Measurements from ENCODE around the gene FDXR. TPM values are rescaled to one million over a fixed set of nuclear protein-coding genes. Genes with fewer than 3 reads are reported as not detected.

FDXR gene
- polyA plus RNA-seq (2013, experiment 1 of 2), result 6.1 TPM
- 6.1 TPM for polyA plus RNA-seq (2013, experiment 2 of 2)

DNA sequence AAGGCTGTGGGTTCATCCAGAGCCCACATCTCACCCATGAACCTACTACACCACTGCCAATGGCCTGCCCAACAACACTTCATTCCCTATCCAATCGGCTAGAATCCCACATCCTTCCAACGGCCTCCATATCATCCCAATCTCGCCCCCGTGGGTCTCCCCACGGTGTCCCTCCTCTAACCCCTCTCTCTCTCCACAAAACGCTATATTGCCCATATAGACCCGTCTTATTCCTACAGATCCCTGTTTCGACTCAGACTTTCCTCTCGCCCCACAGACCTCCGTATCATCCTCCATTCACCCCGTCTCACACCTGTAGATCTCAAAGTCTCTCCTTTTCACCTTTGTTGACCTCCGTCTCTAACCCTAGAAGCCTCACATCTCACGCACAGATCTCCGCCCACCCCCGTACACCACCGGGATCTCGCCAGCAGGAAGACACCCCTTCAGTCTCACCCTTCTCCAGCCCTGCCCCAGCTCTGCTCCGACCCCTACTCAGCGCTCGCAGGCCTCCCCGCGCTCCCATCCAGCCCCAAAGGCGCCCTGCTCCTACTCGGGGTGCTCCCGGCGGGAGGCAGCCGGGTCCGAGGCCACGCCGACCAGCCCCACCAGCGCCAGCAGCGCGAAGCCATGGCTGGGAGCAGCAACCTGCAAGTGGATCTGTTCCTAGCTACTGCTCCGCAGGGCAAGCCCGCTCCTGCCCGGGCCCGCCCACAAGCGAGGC, at the start of gene FDXR:
Gene FDXR (minus strand): TSS at position 682 of the 724 bp plus-strand sequence. CDS start 50 bp downstream, at position 632.
- H3K56ac ChIP-seq (ENCODE audit: low read length), result peak within 1 kb of the TSS; percentile 99
- no peaks in the 10 kb centered on the region for H3K36me3 ChIP-seq (ENCODE audit: control insufficient read depth, insufficient read depth, low read length)
- H2BK5ac ChIP-seq (ENCODE audit: low read length), result peak within 1 kb of the TSS; percentile 86
- no peaks in the 10 kb centered on the region for H3K79me2 ChIP-seq (ENCODE audit: control insufficient read depth, insufficient read depth, low read length)
- DNase-seq, result no peak
- no peak within 1 kb of the TSS for H4K8ac ChIP-seq (ENCODE audit: low read depth, low read length)
- peak within 1 kb of the TSS; percentile 2 for H2AK5ac ChIP-seq (ENCODE audit: low read length)
- H3K27me3 ChIP-seq (ENCODE audit: insufficient read depth, low read length, poor library complexity), result no peaks in the 10 kb centered on the region
- WGBS (ENCODE audit: extremely low coverage, insufficient coverage, low lambda C conversion rate), result no CpG with 5 or more reads among the region's 38 CpGs
- no peak within 1 kb of the TSS for H3K4ac ChIP-seq (ENCODE audit: low read depth, low read length)
- H3K18ac ChIP-seq (ENCODE audit: low read length), result peak within 1 kb of the TSS; percentile 57
- no peaks in the 10 kb centered on the region for H3K79me1 ChIP-seq (ENCODE audit: low read length)
- peak within 1 kb of the TSS; percentile 79 for H3K27ac ChIP-seq (ENCODE audit: low read depth, low read length)
- H4K5ac ChIP-seq (ENCODE audit: low read length), result no peak within 1 kb of the TSS
- H3K9ac ChIP-seq (ENCODE audit: low read length), result peak within 1 kb of the TSS; percentile 96
- H3K23ac ChIP-seq (ENCODE audit: low read length), result no peak within 1 kb of the TSS
- H2BK120ac ChIP-seq (ENCODE audit: low read depth, low read length), result no peak within 1 kb of the TSS
- H3K4me1 ChIP-seq (ENCODE audit: control insufficient read depth, low read depth, low read length), result peaks cover 5% of the 10 kb centered on the region
- H3K4me2 ChIP-seq (ENCODE audit: low read length), result peak within 1 kb of the TSS; percentile 100
- H2BK15ac ChIP-seq (replicated peaks; ENCODE audit: low read depth), result no peak within 1 kb of the TSS
- peak within 1 kb of the TSS; percentile 73 for H3K4me3 ChIP-seq (ENCODE audit: low read length)

DNA sequence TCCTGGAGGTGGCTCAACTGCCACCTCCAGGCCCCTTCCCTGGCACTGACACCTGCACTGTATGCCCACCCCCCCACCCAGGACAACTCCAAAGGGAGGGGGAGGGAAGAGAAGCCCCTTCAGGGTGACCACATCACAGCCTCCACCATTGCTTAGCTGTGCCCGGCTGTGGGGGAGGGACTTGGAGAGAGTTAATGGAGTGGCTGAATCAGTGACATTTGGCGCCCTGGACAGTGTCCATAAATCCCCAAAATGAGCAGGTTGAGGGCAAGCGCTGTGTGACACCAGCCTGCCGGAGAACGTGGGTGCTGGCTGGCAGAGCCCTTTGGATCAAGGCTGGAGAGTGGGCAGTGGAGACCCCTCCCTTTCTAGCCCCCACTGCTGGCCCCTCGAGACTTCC, 49.4 kb upstream of the FDXR start:
- no peak overlapping the region for H3K56ac ChIP-seq (ENCODE audit: low read length)
- no peak overlapping the region for H2BK5ac ChIP-seq (ENCODE audit: low read length)
- no peak overlapping the region for H3K4me2 ChIP-seq (ENCODE audit: low read length)
- no peaks in the 10 kb centered on the region for H3K4me1 ChIP-seq (ENCODE audit: control insufficient read depth, low read depth, low read length)
- H4K8ac ChIP-seq (ENCODE audit: low read depth, low read length), result no peak overlapping the region
- H3K4me3 ChIP-seq (ENCODE audit: low read length), result no peak overlapping the region
- no peak overlapping the region for H3K23ac ChIP-seq (ENCODE audit: low read length)
- H2BK15ac ChIP-seq (replicated peaks; ENCODE audit: low read depth), result no peak overlapping the region
- no peak overlapping the region for H2BK120ac ChIP-seq (ENCODE audit: low read depth, low read length)
- H3K27ac ChIP-seq (ENCODE audit: low read depth, low read length), result no peak overlapping the region
- H2AK5ac ChIP-seq (ENCODE audit: low read length), result no peak overlapping the region
- no peak overlapping the region for H3K9ac ChIP-seq (ENCODE audit: low read length)
- H4K5ac ChIP-seq (ENCODE audit: low read length), result no peak overlapping the region
- H3K27me3 ChIP-seq (ENCODE audit: insufficient read depth, low read length, poor library complexity), result peaks cover 32% of the 10 kb centered on the region
- no CpG with 5 or more reads among the region's 6 CpGs for WGBS (ENCODE audit: extremely low coverage, insufficient coverage, low lambda C conversion rate)
- no peak overlapping the region for H3K4ac ChIP-seq (ENCODE audit: low read depth, low read length)
- H3K36me3 ChIP-seq (ENCODE audit: control insufficient read depth, insufficient read depth, low read length), result no peaks in the 10 kb centered on the region
- no peaks in the 10 kb centered on the region for H3K79me2 ChIP-seq (ENCODE audit: control insufficient read depth, insufficient read depth, low read length)
- H3K18ac ChIP-seq (ENCODE audit: low read length), result no peak overlapping the region
- no peak for DNase-seq
- H3K79me1 ChIP-seq (ENCODE audit: low read length), result no peaks in the 10 kb centered on the region

DNA sequence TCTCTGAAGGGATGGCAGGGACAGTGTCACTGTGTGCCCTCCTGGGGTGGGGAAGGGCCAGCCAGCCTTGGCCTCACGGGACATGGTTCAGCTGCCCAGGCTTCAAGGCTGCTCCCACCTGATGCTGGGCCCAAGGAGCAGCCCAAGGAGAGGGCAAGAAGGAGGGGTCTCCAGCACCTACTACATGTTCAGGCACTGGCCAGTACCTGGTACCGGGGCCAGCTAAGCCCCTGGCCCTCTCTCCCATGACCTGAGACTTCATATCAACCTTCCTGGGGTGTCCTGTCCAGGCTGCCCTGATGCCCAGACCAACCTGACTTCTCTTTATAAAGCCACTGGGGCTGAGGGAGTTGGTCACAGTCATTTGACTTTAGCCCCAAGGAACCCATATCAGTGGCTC, 49.0 kb upstream of the FDXR start:
- H4K8ac ChIP-seq (ENCODE audit: low read depth, low read length), result no peak overlapping the region
- no peaks in the 10 kb centered on the region for H3K36me3 ChIP-seq (ENCODE audit: control insufficient read depth, insufficient read depth, low read length)
- no peak overlapping the region for H2BK120ac ChIP-seq (ENCODE audit: low read depth, low read length)
- DNase-seq, result no peak
- no peak overlapping the region for H2BK5ac ChIP-seq (ENCODE audit: low read length)
- no peaks in the 10 kb centered on the region for H3K79me2 ChIP-seq (ENCODE audit: control insufficient read depth, insufficient read depth, low read length)
- H3K4me2 ChIP-seq (ENCODE audit: low read length), result no peak overlapping the region
- H3K23ac ChIP-seq (ENCODE audit: low read length), result no peak overlapping the region
- no peaks in the 10 kb centered on the region for H3K4me1 ChIP-seq (ENCODE audit: control insufficient read depth, low read depth, low read length)
- H3K9ac ChIP-seq (ENCODE audit: low read length), result no peak overlapping the region
- no peak overlapping the region for H3K56ac ChIP-seq (ENCODE audit: low read length)
- H2BK15ac ChIP-seq (replicated peaks; ENCODE audit: low read depth), result no peak overlapping the region
- no peak overlapping the region for H3K18ac ChIP-seq (ENCODE audit: low read length)
- no peak overlapping the region for H3K27ac ChIP-seq (ENCODE audit: low read depth, low read length)
- H3K79me1 ChIP-seq (ENCODE audit: low read length), result no peaks in the 10 kb centered on the region
- H4K5ac ChIP-seq (ENCODE audit: low read length), result no peak overlapping the region
- no peak overlapping the region for H3K4me3 ChIP-seq (ENCODE audit: low read length)
- peaks cover 32% of the 10 kb centered on the region for H3K27me3 ChIP-seq (ENCODE audit: insufficient read depth, low read length, poor library complexity)
- WGBS (ENCODE audit: extremely low coverage, insufficient coverage, low lambda C conversion rate), result no CpG with 5 or more reads among the region's 2 CpGs
- no peak overlapping the region for H3K4ac ChIP-seq (ENCODE audit: low read depth, low read length)
- H2AK5ac ChIP-seq (ENCODE audit: low read length), result no peak overlapping the region

GRCh38 chr17:74921026-74921681, 48.4 kb upstream of the FDXR start:
- H2BK5ac ChIP-seq (ENCODE audit: low read length), result no peak overlapping the region
- no peak overlapping the region for H2AK5ac ChIP-seq (ENCODE audit: low read length)
- DNase-seq, result no peak
- no CpG with 5 or more reads among the region's 19 CpGs for WGBS (ENCODE audit: extremely low coverage, insufficient coverage, low lambda C conversion rate)
- H4K5ac ChIP-seq (ENCODE audit: low read length), result no peak overlapping the region
- no peaks in the 10 kb centered on the region for H3K79me1 ChIP-seq (ENCODE audit: low read length)
- H3K56ac ChIP-seq (ENCODE audit: low read length), result peak overlapping the region; percentile 25
- no peak overlapping the region for H3K23ac ChIP-seq (ENCODE audit: low read length)
- H3K4ac ChIP-seq (ENCODE audit: low read depth, low read length), result no peak overlapping the region
- no peak overlapping the region for H3K4me2 ChIP-seq (ENCODE audit: low read length)
- H3K79me2 ChIP-seq (ENCODE audit: control insufficient read depth, insufficient read depth, low read length), result no peaks in the 10 kb centered on the region
- H2BK120ac ChIP-seq (ENCODE audit: low read depth, low read length), result no peak overlapping the region
- no peak overlapping the region for H3K4me3 ChIP-seq (ENCODE audit: low read length)
- H3K9ac ChIP-seq (ENCODE audit: low read length), result no peak overlapping the region
- no peak overlapping the region for H3K27ac ChIP-seq (ENCODE audit: low read depth, low read length)
- no peaks in the 10 kb centered on the region for H3K36me3 ChIP-seq (ENCODE audit: control insufficient read depth, insufficient read depth, low read length)
- no peaks in the 10 kb centered on the region for H3K4me1 ChIP-seq (ENCODE audit: control insufficient read depth, low read depth, low read length)
- no peak overlapping the region for H4K8ac ChIP-seq (ENCODE audit: low read depth, low read length)
- H2BK15ac ChIP-seq (replicated peaks; ENCODE audit: low read depth), result no peak overlapping the region
- peaks cover 30% of the 10 kb centered on the region for H3K27me3 ChIP-seq (ENCODE audit: insufficient read depth, low read length, poor library complexity)
- H3K18ac ChIP-seq (ENCODE audit: low read length), result no peak overlapping the region

GRCh38 chr17:74920642-74921025, 47.8 kb upstream of the FDXR start:
- no CpG with 5 or more reads among the region's 6 CpGs for WGBS (ENCODE audit: extremely low coverage, insufficient coverage, low lambda C conversion rate)
- no peak for DNase-seq

More at GRCh38 chr17:74920642-74921025, 47.8 kb upstream of the FDXR start:
- Histone ChIP-seq H3K27ac (ENCODE audit: low read depth, low read length) (no peak overlapping the region), H3K9ac (ENCODE audit: low read length) (no peak overlapping the region), H2BK5ac (ENCODE audit: low read length) (no peak overlapping the region), H3K4me1 (ENCODE audit: control insufficient read depth, low read depth, low read length) (no peaks in the 10 kb centered on the region), H3K4ac (ENCODE audit: low read depth, low read length) (no peak overlapping the region), H3K79me1 (ENCODE audit: low read length) (no peaks in the 10 kb centered on the region), H3K56ac (ENCODE audit: low read length) (peak overlapping the region; percentile 25), H2BK15ac (replicated peaks; ENCODE audit: low read depth) (no peak overlapping the region), H4K5ac (ENCODE audit: low read length) (no peak overlapping the region), H4K8ac (ENCODE audit: low read depth, low read length) (no peak overlapping the region), H3K79me2 (ENCODE audit: control insufficient read depth, insufficient read depth, low read length) (no peaks in the 10 kb centered on the region), H3K18ac (ENCODE audit: low read length) (no peak overlapping the region), H3K4me2 (ENCODE audit: low read length) (no peak overlapping the region), H3K27me3 (ENCODE audit: insufficient read depth, low read length, poor library complexity) (peaks cover 25% of the 10 kb centered on the region), H3K36me3 (ENCODE audit: control insufficient read depth, insufficient read depth, low read length) (no peaks in the 10 kb centered on the region), H2AK5ac (ENCODE audit: low read length) (no peak overlapping the region), H3K23ac (ENCODE audit: low read length) (no peak overlapping the region), H3K4me3 (ENCODE audit: low read length) (no peak overlapping the region), H2BK120ac (ENCODE audit: low read depth, low read length) (no peak overlapping the region)

Data from mesendoderm (in vitro differentiated cells).